GM18858 (cell line): ENCODE results near the gene RBM19.

Experiments
- ATAC-seq: cut with Tn5 transposase; IDR thresholded peaks from one replicate; pipeline ENCODE4 v1.9.1; 2021; ENCODE audit not compliant: unreplicated experiment

Gene RBM19

DNA sequence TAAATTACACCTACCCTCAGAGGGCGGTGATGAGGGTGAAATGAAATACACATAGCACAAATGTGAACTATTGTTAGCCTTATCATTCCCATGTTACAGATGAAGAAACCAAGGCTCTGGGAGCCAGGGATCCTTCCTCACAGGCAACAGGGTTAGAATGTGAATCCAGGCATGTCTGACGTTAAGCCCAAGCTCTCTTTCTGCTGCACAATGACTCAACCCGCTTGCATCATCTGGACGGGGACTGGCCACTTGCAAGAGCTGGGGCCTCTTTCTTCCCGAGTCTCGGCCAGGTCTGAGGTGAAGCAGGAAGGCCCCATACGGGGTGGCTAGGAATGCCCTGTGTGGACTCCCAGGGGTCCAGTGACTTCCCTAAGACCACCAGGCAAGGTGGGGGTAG lies 105.2 kb downstream of the RBM19 start:
- no peak for ATAC-seq

DNA sequence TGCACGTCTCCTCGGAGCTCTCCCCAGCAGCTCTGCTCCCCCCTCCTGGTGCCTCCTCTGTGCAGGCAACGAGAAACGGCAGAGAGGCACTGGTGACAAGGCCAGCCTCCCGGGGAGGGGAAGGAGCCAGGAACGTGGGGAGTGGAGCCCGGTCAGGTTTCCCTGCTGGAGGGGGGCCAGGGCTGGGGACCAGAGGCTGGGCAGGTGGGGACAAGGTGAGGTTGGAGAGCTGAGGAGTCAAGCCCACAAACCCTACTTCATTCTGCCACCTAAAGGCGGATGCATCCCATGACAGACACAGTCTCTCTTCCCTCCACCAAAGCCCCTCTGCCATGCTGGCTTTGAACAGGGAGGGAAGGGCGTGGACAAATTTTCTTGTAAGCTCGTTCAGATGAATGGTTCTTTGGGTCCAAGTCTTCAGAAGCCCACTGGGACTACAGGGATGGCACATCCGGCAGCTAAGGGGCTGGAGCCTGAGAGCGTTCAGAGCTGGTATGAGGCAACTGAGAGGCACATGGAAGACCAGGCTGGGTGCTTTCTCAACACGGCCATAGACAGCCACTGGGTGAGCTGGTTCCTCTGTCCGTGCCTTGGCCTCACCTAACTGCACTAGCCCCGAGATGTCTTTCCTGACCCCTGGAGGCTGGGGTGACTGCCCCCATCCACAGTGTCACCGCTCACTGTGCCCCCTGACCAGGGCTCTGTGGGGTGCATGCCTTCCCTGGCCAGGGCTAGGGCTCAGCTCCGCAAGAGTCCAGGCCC lies 105.9 kb downstream of the RBM19 start:
- ATAC-seq: no peak

DNA sequence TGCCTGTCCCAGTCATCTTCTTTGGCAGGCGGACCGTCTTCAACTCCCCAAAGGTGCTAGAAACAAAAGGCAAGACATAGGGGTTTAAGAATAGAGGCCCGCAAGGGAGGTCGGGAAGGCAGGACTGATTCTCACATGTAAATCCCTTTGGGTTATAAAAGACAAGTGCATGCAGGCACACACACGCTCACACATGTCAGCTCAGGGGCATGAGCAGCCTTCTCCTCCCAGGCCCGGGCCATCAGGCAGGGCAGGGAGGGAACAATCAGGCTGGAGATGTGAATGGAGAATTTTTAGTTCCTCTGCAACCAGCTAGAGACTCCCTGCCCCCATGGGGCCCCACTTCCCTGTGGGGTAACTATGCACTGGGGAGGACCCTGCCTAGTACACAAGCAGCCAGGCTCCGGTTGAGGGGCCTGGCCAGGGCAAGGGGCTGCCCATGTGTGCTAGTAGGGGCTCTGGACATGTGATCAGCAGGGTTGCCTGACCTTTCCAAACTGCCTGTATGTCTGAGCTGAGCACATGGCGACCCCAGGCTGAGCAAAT lies 107.2 kb downstream of the RBM19 start:
- no peak for ATAC-seq

DNA sequence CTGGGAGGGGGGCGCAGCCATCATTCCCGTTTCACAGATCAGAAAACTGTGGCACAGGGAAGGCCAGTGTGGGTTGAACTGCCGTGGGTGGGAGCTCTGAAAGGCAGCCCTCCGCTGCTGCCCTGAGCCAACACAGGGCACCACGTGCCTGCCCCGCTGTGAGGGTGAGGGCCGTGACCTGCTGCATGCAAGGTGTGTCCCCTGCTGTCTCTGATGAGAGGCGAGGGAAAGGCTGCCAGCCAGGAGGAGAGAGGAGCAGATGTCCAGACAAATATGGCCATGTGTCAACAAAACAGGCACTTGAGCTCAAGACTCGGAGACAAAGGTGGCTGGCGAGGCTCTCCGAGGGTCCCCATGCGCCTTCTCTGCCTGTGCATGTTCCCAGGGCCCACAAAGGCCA lies 108.8 kb downstream of the RBM19 start:
- ATAC-seq: no peak

DNA sequence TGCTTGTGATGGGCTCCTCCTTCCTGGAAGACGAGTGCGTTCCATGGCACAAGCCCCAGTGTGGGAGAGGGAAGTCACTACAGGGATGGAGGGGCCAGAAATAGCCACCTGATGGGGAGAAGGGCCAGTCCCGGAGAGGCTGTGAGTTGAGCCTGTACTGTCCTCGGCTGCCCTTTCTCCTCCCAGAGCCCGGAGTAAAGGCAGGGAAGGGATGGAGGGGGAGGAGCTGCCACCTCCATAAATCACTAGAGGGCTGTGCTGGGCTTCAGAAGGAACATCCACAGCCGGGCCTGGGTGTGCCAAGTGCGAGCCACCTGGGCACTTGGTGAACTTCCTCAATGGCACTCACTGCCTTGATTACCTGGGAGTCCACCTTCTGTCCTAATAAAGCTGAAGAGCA lies 110.1 kb downstream of the RBM19 start:
- ATAC-seq: no peak

DNA sequence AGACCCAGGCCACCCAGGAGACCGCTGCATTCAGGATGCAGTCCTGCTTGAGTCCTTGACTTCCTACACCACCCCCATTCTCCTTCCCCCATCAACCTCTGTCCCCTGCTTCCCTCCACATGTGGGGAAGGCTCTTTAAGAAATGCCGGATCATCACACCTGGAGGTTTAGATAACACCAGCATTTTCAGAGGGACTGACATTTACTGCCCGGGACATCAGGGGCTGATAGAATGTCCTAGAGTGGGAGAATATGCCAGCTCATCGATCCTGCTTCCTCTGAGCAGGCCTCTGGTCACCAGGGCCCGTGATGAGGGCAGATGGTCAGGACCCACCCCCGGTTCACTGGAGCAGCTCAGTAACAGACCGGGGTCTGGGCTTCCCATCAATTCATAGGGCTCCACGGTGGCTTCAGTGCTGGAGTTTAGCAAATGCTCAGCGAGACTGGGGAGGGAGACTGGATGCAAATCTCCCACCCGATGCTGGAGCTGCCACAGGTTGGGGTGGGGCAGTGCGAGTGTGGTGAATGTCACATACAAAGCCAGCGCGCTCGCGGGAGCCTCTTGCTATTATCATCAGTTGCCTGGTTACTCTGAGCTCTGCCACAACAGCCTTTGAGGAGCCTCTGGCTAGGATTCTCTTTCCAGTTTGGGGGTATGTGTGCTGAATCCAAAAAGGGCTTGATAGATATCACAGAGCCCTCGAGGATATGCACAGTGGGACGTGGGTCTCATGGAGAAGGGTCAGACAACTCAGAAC lies 111.6 kb downstream of the RBM19 start:
- no peak for ATAC-seq

DNA sequence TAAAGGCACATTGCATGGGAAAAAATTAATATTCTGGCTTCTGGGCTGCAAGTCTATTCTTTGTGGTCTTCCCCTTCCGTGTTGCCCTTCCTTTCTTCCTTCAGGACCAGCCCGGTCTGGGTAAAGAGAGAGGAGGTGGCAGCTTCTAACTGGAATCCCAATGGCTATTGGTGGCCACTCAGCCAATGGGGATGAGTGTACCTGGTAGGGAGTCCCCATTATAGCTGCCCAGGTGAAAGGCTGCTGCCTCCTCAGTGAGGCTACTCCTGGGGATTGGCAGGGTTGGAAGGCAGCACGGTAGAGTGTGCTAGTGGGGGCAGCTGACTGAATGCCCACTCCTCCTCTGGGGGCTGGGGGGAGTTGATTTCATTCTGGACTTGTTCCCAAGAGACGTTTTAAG lies 112.6 kb downstream of the RBM19 start:
- ATAC-seq: no peak

DNA sequence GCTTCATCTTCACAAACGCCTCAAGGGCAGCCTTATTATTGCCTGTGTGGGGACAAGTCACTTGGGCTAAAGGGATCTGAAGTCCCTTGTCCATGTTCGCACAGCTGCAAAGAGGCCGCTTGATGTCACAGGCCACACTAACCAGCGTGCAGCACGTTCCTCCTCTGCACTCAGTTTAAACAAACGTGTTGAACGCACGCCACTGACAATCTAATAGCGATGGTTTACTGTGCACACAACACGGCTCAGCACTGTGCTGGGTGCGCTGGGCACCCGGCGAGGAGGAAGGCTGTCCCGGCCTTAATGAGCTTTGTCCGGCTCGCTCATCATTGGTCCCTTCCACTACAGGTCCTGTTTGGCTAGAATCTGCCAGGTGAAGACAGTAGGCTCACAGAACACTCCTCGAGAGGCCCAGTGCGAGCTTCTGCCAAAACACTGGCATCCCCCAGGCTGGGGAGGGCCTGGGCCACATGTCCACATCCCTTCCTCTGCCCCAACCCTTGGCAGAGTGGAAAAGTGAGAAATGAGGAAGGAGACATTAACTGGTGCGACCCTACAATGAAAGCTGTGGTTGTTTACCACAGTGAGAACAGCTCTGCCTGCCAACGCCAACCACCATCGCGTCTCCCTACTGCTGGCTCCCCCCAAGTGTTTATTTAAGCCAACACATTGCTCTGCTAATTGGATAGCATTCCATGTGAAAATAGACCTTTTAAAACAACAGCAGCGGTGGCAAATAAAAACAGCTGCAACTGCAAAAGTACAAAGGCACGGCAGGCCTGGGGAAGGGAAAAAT lies 113.2 kb downstream of the RBM19 start:
- no peak for ATAC-seq

DNA sequence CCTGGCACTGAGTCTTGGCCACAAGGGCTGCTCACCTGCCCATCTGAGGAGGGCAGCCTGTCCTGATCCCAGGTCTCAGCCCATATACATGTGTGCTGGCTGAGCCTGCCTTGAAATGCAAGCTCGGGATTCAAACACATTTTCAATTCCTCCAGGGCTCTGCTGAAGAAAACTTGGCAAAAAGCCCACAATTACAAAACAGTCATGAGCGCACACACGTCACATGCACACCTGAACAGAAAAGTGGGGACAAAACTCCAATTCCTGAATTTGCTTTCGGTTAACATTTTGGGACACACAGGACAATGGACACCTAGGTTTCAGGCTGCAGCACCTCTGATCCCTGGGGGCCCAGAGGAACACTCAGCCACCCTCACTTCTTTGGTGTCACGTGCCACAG lies 113.9 kb downstream of the RBM19 start:
- ATAC-seq: no peak

DNA sequence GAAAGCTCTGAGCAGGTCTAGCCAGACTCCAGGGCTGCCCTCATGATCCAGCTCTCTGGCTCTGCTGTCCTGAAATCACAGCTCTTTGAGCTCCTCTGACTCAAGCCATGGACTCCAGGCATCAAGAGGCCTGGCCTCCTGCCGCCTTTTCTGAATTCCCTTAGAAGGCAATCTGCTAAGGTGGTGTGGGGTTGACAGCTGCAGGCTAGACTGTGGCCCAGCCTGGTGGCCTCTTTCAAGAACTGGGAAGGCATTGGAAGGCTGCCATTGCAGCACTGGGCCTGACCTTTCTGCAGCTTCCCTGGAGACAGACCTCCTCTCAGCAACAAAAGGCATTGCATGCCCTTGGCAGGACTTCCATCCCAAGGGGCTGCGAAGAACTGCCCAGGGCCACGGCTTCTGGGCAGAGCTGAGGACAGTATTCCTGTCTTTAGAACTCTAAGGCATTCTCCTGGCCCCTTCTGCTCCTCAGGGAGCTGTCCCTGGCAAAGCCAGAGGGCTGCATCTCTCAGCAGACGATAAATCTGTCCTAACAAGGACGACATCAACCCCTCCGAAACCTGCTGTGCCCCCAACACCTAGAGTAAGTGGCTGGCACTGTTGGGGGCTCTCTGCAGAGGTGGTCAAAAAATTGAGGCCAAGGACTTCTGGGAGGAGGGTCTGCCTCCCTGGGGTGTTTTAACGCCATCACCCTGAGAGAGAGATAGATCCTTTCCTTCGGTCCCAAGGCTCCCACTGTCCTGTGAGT lies 115.6 kb downstream of the RBM19 start:
- no peak for ATAC-seq

DNA sequence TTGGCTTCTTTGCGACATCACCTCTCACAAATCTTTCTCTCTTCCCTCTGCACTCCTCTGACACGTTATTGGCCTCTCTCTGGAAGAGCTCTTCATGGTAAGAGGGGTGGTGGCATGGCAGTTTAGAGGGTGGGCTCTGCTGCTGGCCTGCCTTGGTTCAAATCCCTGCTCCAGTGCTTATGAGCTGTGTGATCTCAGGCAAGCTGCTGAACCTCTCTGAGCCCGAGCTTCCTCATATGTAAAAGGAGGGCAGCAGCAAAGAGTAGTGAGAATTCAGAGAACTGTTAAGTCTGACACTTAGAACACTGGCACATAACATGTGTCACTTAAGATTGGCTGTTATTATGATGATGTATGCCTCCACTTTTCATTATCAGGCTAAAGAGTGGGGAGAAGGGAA lies 118.3 kb downstream of the RBM19 start:
- no peak for ATAC-seq

DNA sequence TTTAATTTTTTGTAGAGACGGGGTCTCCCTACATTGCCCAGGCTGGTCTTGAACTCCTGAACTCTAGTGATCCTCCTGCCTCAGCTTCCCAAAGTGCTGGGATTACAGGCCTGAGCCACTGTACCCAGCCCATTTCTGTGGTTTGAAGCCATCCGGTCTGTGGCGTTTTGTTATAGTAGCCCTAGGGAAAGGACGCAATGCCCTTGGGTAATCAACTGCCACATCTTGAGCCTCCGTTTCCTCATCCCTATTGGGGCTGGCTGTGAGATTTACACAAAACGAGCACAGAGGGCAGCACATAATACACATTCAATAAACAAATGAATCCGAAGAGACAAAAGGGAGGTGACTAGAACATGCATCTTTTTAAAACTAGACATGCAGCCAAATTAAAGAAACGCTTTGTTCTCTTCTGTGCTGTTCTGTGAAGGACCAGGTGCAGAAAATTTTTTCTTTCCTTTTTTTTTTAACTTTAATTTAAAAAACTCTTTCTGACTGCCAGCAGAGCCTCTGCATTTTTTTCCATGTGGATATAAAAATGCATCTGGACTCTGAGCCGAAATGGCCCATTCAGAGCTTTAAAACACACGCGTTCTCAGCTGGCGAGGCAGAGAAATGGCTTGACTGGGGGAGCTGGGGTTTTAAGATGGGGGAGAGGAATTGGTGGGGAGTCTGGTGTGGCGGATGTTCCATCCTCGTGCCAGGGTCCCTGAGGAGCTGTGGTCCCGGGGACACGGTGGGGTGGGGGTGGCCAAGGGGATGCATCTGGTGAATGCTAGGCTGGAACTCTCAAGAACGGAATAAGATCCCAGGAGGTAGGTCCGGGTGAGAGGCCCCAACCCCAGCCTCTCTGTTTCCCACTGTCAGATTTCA lies 119.0 kb downstream of the RBM19 start:
- ATAC-seq: no peak

DNA sequence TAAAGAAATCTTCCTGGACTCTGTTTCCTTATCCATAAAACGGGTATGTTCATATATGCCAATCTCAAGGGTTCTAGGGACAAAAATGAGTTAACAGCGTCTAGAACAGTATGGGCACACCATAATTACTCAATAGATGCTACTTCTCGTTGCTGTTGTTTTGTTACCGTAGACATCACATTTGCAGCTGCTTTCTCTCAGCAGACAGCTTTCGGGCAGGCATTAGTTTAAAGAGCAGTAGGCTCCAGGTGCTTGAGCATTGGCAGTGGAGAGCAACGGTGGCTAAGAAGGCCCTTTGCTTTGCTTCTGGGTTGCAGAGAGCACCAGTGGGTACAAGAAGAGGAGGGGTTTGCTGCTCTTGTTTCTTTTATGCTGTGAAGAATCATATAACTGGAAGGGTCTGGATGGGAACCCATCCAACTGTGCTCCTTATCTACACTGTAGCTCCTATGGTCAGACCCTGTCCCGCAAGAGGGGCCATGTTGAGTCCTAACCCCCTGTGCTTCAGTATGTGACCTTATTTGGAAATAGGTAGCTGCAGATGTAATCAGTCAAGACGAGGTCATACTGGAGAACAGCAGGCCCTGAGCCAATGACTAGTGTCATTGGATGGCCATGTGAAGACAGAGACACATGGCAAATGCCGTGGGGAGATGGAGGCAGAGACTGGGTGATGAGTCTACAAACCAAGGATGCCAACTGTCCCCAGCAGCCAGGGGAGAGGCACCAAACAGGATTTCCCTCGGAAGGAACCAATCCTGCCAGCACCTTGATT lies 120.0 kb downstream of the RBM19 start:
- no peak for ATAC-seq

DNA sequence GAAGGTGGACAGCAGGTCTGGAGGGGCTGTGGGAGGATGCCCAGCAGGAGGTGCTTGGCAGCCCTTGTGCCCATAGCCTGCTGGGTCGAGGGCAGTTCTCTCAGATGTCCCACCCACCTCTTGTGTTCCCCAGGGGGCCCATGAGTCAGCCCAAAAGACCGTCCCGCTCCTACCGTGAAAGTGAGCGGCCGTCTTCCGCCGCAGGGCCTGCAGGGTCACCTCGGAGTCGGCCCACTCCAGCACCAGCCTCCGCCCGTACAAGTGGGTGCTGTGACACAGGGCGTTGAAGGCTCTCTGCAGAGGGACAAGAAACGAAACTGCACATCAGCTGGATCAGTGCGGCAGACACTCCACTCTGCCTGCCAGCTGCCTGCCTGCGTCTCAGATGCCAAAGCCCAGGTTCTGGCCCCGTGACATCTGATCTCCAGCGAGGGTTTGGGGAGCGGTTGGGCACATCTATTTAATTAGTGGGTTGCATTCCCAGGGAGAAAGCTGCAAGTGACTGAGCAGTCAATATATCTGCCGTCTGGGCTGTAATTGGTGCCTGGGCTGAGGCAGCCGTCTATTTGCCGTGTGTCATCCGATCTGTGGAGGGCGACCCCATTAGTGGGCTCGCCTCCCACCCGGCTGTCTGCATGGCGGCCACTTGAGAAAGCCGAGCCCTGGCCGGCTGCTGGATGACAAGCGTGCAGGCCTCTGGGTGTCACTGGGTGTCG lies 121.5 kb downstream of the RBM19 start:
- ATAC-seq: no peak

DNA sequence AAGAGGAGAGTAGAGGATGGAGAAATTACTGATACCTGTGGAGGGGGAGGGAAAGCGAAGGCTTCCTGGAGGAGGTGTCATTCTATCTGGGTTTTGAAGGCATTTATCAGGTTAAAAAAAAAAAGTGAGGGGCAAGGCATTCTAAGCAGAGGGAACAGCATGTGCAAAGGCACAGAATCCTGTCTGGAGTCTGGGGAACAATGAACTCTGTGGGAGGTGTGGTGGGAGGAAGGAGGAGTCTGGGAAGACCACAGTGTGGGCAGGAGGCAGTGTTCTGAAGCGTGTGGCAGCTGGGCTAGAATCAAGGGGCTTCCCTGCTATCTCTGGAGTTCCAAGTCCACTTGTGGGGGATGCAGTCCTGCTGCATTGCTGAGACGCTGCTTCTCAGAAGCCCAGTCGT lies 123.4 kb downstream of the RBM19 start:
- no peak for ATAC-seq

DNA sequence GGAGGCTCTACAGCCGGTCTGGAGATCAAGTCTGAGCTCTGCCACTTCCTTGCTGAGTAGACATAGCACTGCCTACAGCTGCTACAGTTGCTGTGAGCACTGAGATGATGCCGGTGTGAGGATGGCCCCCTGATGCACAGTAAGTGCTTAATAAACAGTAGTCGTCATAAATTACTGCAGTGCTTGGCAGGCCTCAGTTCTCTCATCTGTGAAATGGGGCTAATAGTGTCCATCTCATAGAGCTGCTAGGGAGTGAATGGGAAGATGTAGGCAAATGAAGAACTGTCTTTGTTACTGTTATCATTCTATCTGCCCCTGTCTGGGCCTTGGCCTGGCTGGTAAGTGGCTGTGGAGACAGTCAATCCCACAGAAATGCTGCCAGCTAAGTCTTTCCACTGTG lies 124.3 kb downstream of the RBM19 start:
- no peak for ATAC-seq

DNA sequence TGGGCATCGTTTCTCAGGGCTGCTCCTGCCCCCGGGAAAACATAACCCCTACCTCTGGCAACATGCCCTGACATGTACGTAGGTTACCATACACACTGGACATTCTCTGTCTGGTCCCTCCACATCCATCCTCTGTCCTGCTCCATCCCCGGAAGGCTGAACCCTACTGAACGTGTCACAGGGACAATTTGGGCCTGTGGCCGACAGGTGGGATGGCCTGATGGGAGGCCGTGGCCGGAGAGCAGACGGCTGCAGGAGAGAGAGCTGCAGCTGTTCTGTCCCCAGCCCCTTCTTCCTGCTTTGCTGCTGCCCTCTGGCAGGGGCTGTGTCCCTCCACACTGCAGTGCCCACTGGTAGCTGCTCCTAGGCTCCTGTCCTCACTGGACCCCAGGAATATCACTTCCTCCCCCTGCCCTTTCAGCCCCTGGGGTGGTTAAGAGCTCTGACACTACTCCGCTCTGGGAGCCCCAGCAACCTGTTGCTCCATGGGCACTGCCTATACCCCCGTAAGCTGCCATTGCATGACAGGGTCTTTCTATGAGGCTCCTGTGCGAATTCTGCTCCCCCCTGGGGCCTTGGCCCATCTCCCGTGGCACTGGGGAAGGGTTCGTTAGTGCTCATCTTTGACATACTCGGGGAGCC lies 125.6 kb downstream of the RBM19 start:
- ATAC-seq: no peak

DNA sequence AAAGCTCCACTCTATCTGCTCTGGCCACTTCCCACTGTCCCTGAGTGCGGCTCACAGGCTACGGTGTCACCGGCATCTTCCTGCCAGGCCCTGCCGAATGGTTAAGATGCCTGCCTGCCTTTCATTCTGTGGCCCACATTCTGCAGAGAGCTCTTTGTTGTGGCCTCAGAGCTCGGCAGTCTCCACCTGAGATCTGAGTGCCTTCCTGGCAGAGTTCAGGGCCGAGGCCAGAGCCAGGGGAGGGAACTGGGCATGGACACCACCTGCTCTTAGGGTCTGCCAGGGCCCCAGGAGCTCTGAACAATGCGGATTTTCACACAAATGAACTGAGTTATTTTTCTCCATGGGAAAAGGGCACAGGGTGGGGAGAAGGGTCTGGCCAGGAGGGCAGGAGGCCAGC lies 127.2 kb downstream of the RBM19 start:
- ATAC-seq: no peak
